Prostate gland (tissue), 2 donors: Measurements from ENCODE around the gene ANKRD50.

ENCODE experiments used
- CTCF ChIP-seq, 4 experiments: fragments of 200-600 bp in 2 of 4; fragments of 450-650 bp in 2 of 4; sonication (generic) in 2 of 4; IDR thresholded peaks; 1 replicate in 3 of 4; 2 replicates in 1 of 4; pipeline ENCODE4 v1.5.1; 2016 to 2019; ENCODE audit warnings: antibody characterized with exemption in 4 of 4, mild to moderate bottlenecking in 2 of 4, moderate library complexity in 2 of 4
- POLR2A ChIP-seq: fragments of 450-650 bp; IDR thresholded peaks from one replicate; pipeline ENCODE4 v1.6.1; 2016; ENCODE audit warnings: antibody characterized with exemption, mild to moderate bottlenecking
- POLR2AphosphoS5 ChIP-seq: sonication (generic); formaldehyde crosslinking; IDR thresholded peaks from one replicate; pipeline ENCODE4 v1.6.1; 2017; ENCODE audit warnings: antibody characterized with exemption

GRCh38 chr4:124636788-124637187 is 75.7 kb downstream of the ANKRD50 start:
- TF ChIP-seq CTCF (IDR thresholded peaks at IDR 0.05) (no peak), POLR2AphosphoS5 (no peak), POLR2A (no peak)
